Body of pancreas (tissue), 4 donors: ENCODE measurements around the gene ATP6V0A1.

Source experiments
- CTCF ChIP-seq, 7 experiments: fragments of 450-650 bp in 4 of 7; fragments of 200-600 bp in 3 of 7; sonication (generic) in 3 of 7; IDR thresholded peaks; one replicate each; pipeline ENCODE4 v1.5.1; 2016 to 2019; ENCODE audit warnings: antibody characterized with exemption in 7 of 7
- POLR2A ChIP-seq, 3 donors: fragments of 450-650 bp; IDR thresholded peaks; one replicate each; pipeline ENCODE4 v1.6.1; 2016; ENCODE audit warnings: antibody characterized with exemption in 3 of 3, mild to moderate bottlenecking in 2 of 3

GRCh38 chr17:42475121-42475520 is 16.4 kb downstream of the ATP6V0A1 start:
- TF ChIP-seq CTCF (IDR thresholded peaks at IDR 0.05) (no peak), POLR2A (IDR thresholded peaks at IDR 0.05) (no peak)
